ENCODE data around the gene GPR142. TPM values are rescaled to one million over a fixed set of nuclear protein-coding genes. Genes with fewer than 3 reads are reported as not detected.

Gene GPR142
- total and polyA plus RNA-seq, 2 donors (not counting 3 experiments of a cell fraction or from before 2014, with no cell fraction given) = not detected

GRCh38 chr17:74325376-74325742 lies 41.9 kb upstream of the GPR142 start:
- peaks cover 0 to 4% of the 10 kb centered on the region in 2 experiments for H3K27me3 ChIP-seq (ENCODE audit: control insufficient read depth in 2 of 2, insufficient read depth in 2 of 2, low read length in 2 of 2)

More at GRCh38 chr17:74325376-74325742, 41.9 kb upstream of the GPR142 start:
- Histone ChIP-seq H3K9ac (replicated peaks; ENCODE audit: extremely low read depth, insufficient read depth, low read length) (no peak overlapping the region), H3K27ac (ENCODE audit: insufficient read depth, low read depth, low read length) (no peak overlapping the region), H3K9me1 (replicated peaks; ENCODE audit: control insufficient read depth, extremely low read depth, insufficient read depth, low read length) (no peaks in the 10 kb centered on the region), H3K4me1 (ENCODE audit: control insufficient read depth, extremely low read depth, insufficient read depth, low read length) (peaks cover 2% of the 10 kb centered on the region), H3K79me2 (ENCODE audit: control insufficient read depth, insufficient read depth, low read length) (no peaks in the 10 kb centered on the region), H2AFZ (ENCODE audit: low read depth, low read length) (no peak overlapping the region), H3K4me2 (ENCODE audit: insufficient read depth, low read length) (no peak overlapping the region), H4K20me1 (replicated peaks; ENCODE audit: control insufficient read depth, extremely low read depth, insufficient read depth, low read length) (no peaks in the 10 kb centered on the region), H3K4me3 (replicated peaks in 1 of 3; ENCODE audit: insufficient read depth in 1 of 3, low read depth in 1 of 3, low read length in 3 of 3) (no peak overlapping the region), H3K36me3 (ENCODE audit: control insufficient read depth in 2 of 2, extremely low read depth in 1 of 2, insufficient read depth in 2 of 2, low read length in 2 of 2) (no peaks in the 10 kb centered on the region), H3K9me3 (replicated peaks; ENCODE audit: control insufficient read depth, insufficient read depth, low read length) (no peaks in the 10 kb centered on the region)
- FAIRE-seq = no peak
- intact Hi-C loops (cut with micrococcal nuclease) (no loop called here), dilution Hi-C loops (cut with MboI; ENCODE audit: extremely low pct_ligation_motif_present, low sequenced_read_pairs) (no loop called here)
- DNase-seq (ENCODE audit: low read depth, low spot score) = no peak
- TF ChIP-seq GATA2 (IDR thresholded peaks at IDR 0.05; ENCODE audit: insufficient read depth, insufficient read length, low read depth, low read length) (no peak), MYC (IDR thresholded peaks at IDR 0.05; ENCODE audit: low read depth, low read length) (no peak), JUN (IDR thresholded peaks at IDR 0.05; ENCODE audit: borderline replicate concordance, insufficient read depth, insufficient read length, low read depth) (no peak), MAX (IDR thresholded peaks at IDR 0.05; ENCODE audit: insufficient read depth, insufficient read length) (no peak), FOS (IDR thresholded peaks at IDR 0.05; ENCODE audit: borderline replicate concordance, insufficient read depth, low read length) (no peak), POLR2A (IDR thresholded peaks at IDR 0.05; ENCODE audit: low read depth, low read length) (no peak), CTCF (IDR thresholded peaks at IDR 0.05; ENCODE audit: extremely low read depth in 1 of 2, insufficient read depth in 1 of 2, low read depth in 1 of 2, low read length in 2 of 2) (no peak), EZH2 (IDR thresholded peaks at IDR 0.05; ENCODE audit: borderline replicate concordance, low read depth, low read length, severe bottlenecking) (no peak), POLR2AphosphoS5 (IDR thresholded peaks at IDR 0.05; ENCODE audit: insufficient read depth, low read depth, low read length) (no peak)
- ChIA-PET POLR2A (no interaction called here), CTCF (no interaction called here)
- BruUV-seq (replicated peaks) = no TSS peak
